Measurements from ENCODE around the gene PCDH19. TPM values are rescaled to one million over a fixed set of nuclear protein-coding genes. Genes with fewer than 3 reads are reported as not detected.

PCDH19 gene
- total and polyA plus RNA-seq, 10 of the 15 experiments (the other 5 are each of a cell fraction or from before 2014, with no cell fraction given), result 0.01 TPM; not detected in 9

GRCh38 chrX:100381619-100382018 lies 28.5 kb downstream of the PCDH19 start:
- Histone ChIP-seq H3K79me2 (ENCODE audit: control insufficient read depth, insufficient read depth, low read length) (no peaks in the 10 kb centered on the region), H3K9me3 (replicated peaks; ENCODE audit: control insufficient read depth, insufficient read depth, low read length) (no peaks in the 10 kb centered on the region), H3K4me1 (ENCODE audit: control insufficient read depth, insufficient read depth, low read length) (no peaks in the 10 kb centered on the region), H3K9ac (ENCODE audit: control insufficient read depth, insufficient read depth, low read length) (no peak overlapping the region), H3K27me3 (replicated peaks in 1 of 2; ENCODE audit: control insufficient read depth in 2 of 2, insufficient read depth in 2 of 2, low read length in 1 of 2) (no peaks in the 10 kb centered on the region), H3K36me3 (ENCODE audit: control insufficient read depth in 2 of 2, insufficient read depth in 2 of 2, low read length in 1 of 2) (no peaks in the 10 kb centered on the region), H3K27ac (ENCODE audit: control insufficient read depth, insufficient read depth) (no peak overlapping the region), H3K4me2 (ENCODE audit: control insufficient read depth, insufficient read depth) (no peak overlapping the region), H4K20me1 (ENCODE audit: control insufficient read depth, insufficient read depth) (no peaks in the 10 kb centered on the region), H2AFZ (ENCODE audit: control insufficient read depth, low read depth, low read length) (no peak overlapping the region), H3K4me3 (no peak overlapping the region)
- BruUV-seq (replicated peaks), result no TSS peak
- intact Hi-C loops (cut with micrococcal nuclease; ENCODE audit: unreplicated experiment), result no loop called here
- SMC1A ChIA-PET (ENCODE audit: uncharacterized antibody, unreplicated experiment), result no interaction called here
- POLR2A ChIA-PET, result no interaction called here
- ATAC-seq (no peak), FAIRE-seq (no peak), DNase-seq (ENCODE audit: low read depth, low spot score) (no peak)
- 20% methylated on average over 3 of the region's 3 CpGs for WGBS (ENCODE audit: insufficient coverage, insufficient replicate concordance, low lambda C conversion rate, missing lambda C conversion rate)
- CTCF ChIA-PET, result interaction anchor here (1.5 to 1.7 kb wide), 2 partner anchors 13 to 16 kb away, joined by 4 read pairs; no protein-coding TSS in a partner anchor
- RAD21 ChIA-PET (ENCODE audit: unreplicated experiment), result no interaction called here
- no peak for TF ChIP-seq SMC3 (IDR thresholded peaks at IDR 0.05; ENCODE audit: borderline replicate concordance, low read length)
- no peak for TF ChIP-seq ZNF592 (IDR thresholded peaks at IDR 0.05)
- TF ChIP-seq ZNF207 (IDR thresholded peaks at IDR 0.05; ENCODE audit: borderline replicate concordance), result no peak
- in situ Hi-C loops (cut with MboI), result no loop called here

Measured in GM12878 (cell line).